HG03439 (cell line): ENCODE measurements around the gene SLIT1.

Source experiments
- ATAC-seq: cut with Tn5 transposase; IDR thresholded peaks from one replicate; pipeline ENCODE4 v1.9.1; 2021; ENCODE audit warnings: mild to moderate bottlenecking, moderate library complexity; ENCODE audit not compliant: unreplicated experiment

Gene SLIT1

DNA sequence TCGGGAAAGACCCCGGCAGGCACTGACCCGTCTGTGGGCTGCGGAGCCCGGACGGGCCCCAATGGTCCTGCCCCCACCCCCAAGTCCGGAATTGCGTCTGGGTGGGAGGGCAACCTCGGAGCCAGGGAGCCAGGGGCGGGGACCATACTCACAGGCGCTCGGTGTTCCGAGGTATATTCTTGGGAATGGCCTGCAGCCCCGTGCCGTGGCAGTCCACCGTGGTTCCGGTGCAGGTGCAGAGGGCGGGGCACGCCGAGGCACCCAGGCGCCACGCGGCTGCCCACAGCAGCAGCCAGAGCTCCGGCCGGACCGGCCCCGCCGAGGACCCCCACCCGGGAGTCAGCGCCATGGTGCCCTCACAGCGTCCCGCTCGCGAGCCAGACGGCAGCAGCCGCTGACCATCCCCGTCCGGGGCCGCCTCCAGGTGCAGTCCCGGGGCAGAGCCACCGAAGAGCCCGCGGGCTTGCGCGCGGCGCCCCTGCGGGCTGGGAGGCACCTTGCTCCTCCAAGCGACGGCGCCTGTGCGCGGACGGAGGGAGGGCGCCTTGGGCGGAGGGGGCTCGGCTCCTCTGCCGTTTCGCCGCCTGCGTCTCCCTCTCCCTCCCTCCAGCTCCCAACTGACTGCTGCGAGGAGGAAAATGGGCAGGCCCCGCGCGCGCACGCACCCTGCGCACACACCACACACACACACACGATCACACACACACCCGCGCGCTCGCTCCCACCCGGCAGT lies at the start of gene SLIT1:
TSS of gene SLIT1 (minus strand) at position 634 of the 733 bp plus-strand sequence. CDS start at position 349, 285 bp downstream.
- no peak for ATAC-seq

DNA sequence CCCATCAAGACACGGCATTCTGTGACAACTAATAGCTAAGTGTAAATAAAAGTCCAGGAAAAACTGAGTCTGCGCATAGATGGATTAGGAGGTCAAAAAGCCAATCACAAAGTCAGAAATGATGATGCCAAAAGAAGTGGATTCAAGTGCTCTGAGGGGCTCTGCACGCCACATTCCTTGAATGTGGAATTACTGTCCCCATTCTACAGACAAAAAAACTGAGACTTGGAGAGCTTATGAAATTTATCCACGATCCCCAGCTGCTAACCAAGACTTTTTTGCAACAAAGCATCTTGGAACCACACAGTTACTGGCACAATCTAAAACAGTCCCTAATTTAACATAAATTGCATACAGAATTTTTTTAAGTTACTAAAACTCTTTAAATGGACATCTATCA lies 49.6 kb upstream of the SLIT1 start:
- no peak for ATAC-seq

DNA sequence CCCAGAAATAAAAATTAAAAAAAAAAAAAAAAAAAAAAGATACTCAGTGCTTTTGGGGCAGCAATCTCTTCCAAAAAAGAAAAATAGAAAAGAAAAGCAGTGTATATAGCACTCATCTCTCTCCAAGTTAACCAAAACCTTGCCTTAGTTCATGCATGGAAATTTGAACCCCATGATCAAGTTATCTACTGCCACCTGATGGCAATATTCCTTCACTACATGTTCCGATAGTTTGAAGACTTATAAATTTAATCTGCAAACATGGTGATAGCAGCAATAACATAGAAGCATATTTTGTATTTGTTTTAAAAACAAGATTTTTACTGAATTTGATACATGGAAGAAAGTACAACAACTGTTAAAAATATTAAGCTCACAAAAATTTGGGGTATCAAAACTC lies 48.6 kb upstream of the SLIT1 start:
- no peak for ATAC-seq

DNA sequence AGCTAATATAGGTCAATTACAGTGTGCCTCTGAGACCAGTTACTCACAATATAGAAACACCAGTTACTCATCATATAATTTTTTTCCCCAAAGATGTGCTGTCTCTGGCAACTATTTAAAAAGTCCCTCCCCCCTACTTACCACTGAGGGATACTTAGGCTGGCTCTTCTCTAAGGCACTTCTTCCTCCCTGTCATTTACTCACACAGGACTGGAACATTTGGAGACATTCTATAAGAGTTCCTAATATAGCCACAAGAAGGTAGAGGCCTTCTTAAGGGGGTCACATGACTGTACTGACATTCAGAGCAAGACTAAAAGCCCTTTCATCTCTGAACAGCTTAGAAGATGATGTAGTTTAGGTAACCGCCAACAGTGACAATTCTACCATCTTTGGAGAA lies 44.4 kb upstream of the SLIT1 start:
- ATAC-seq: no peak

DNA sequence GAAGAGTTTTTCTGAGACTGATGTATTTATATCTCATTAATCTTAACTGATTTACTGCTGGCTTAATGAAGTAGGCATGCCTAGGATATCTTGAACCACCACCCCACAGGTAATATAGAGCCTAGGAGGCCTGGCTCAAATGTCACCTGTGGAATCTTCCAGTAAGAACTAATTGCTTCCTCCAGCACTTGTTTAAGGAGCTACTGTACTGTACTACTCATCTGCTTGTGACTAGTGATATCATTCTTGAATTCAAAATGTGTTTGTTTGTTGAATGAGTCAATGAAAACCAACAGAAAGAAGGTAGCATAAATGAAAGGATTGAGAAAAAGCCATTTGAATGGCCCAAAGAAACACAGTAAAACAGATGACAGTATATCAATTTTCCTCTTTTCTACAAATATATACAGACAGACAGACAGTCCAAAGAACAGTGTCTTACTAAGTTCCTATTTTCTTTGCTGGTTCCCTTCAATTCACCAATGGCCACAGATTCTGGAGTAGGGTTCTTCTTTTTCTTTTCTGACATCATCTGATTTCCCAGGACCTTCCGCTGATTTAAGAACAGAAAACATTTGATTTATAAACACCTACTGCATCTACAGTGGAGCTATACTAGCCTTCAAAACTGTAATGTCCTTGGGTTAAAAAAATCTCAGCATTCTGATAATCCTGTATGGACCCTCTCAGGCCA lies 43.7 kb upstream of the SLIT1 start:
- ATAC-seq: no peak

DNA sequence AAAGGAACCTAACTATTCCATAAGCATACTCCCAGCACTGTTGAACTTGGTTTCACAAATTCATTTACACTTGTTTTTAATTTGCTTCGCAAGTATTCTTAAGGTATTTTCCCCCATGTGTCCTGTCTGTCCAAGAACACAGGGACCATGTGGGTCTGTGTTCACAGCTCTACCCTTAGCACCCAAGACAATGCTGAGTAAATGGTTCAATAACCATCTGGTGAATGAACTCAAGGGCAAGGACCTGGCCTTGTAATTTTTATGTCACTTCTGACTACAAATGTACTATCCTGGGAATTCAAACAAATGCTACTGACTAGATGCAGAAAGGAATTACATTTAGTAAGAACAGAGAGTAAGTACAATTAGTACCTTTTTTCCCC lies 43.0 kb upstream of the SLIT1 start:
- no peak for ATAC-seq

DNA sequence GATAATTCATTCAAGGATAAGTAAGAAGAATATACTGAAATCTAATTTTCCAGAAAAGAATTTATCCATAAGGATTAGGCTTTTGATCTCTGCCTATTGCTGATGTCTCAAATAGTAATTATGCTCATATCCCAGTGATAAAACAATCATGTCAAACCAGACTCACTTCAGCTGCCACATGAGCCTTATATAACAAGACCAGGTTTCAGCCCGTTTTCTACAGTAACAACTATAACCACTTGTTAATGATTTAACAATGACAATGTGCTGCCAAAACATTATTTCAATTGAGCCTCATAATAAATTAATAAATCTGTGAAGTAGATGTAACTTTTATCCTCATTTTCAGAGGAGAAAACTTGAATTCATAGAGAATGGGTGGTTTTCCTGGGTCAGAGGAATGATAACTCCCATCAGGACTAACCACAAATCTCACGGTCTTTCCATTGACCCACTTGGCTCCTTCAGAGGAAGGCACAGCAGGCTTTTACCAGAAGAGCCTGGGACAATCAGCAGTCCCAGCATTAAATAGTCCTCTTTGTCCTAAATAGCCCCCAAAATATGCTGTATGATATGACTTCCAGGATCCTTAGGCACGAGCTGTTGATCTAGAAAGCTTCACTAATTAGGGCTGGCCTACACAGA lies 42.5 kb upstream of the SLIT1 start:
- ATAC-seq: no peak

DNA sequence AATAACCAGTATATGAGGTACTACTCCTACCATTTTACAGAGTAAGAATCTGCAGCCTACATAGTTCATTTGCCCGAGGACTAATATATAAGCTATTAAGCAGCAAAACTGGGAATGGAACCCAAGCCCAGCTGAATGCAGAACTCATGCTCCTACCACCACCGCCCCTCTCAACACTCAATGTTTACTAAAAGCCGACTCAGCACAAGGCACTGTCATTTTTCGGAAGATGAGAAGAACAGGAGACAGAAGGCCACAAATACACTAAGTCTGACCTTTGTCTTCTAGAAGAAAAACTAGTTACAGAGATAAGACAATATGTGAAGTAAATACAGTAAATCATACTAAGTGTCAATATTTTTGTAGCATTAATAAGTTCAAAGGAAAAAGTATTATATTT lies 40.6 kb upstream of the SLIT1 start:
- no peak for ATAC-seq

DNA sequence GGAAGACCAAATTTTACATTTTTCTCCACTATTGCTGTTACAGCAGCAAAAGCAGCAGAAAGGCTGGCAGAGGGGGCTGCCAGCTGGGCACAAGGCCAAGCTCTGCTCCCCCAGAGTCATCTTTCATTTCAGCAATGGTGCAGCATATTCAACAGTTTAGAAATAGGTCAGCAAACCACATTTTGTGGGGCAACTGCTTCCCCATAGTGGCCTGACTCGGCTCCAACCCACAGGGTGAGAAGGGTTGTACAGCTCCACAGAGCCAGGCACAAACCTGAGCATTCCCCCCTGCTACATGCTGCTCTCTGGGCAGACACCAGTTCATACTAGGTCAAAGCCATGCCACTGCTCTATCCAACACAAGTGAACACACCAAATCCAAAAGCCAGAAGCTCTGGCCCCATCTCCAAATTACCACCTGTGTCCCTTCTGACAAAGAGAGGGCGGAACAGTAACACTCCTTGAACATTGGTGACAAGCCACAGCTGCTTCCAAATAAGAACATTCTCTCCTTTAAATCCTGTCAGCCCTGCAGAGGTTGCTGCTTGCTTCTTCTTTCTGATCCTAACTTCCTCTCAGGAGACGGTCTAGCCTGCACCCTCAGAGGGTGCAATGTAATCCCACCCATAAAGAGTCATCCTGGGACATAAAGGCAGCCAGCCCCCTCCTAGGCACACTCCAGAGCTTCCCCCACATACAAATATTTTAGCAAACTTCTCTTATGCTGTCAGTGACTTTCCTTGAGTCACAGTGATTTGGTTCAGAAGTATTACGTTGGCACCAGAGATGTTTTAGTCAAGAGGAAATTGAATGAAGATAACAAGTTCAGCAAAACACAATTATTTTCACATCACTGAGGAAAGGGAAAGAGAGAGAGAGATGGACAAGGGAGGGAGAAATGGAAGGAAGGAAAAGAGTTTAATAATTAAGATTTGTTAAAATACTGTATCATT lies 39.0 kb upstream of the SLIT1 start:
- ATAC-seq: no peak

DNA sequence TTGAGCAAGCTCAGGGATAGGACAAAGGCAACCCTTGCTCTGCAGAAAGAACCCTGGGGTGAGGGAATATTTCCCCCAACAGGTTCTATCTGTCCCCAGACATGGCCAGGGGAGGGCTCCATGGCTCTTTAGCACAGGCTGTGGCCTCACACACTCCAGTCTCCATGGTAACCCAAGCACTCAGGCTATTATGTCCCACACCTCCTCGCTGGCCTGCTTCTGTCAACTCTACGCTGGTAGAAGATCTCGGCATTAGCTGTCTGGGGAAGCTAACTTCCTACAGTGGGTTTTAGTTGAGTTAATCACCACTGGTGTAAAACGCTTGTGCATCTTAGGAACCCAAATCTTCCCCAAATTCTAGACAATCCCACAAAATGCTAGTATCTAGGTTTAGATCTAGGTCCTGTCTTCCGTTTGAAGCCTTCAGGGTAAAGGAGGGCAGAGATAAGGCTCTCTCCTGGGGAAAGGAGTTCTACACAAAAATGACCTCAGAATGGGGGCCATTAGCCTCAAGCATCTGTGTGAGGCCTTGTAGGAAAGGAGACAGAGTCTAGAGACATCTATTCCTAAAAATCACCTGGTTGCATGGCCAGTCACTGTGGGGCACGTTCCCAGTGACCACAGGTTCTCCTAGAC lies 36.7 kb upstream of the SLIT1 start:
- ATAC-seq: no peak

DNA sequence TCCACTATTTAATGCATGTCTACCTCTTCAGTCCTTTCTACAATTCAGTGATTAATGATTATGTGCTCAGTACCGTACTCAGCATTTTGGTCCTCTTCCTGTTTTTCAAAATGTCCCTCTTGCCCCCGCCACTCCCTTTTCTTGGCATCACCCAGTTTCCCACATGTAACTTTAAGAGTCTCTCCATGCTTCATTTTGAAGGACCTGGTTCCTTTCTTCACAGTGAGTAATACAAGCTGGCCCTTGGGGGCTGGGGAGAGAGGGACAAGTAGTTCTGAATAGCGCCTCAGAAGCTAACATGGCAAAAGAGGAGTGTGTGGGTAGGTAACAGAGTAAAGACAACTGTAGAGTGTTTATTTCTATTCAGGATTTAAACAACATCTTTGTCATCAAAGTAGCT lies 34.6 kb upstream of the SLIT1 start:
- no peak for ATAC-seq

DNA sequence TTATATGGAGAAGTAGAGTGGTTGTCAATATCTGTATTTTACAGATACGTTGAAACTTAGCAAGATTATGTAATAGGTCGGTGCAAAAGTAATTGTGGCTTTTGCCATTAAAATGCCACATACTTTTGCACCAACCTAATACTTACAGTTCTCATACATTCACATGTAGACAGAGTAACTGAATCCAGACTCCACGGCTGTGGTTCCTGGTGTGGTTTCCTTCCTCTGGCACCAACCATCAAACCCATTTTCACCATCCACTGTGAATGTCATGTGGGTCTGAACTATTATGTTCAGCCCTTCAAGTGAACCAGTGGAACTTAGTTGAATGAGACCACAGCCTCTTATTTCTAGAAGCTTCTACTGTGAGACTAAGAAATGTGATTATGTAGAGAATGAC lies 31.5 kb upstream of the SLIT1 start:
- ATAC-seq: no peak

DNA sequence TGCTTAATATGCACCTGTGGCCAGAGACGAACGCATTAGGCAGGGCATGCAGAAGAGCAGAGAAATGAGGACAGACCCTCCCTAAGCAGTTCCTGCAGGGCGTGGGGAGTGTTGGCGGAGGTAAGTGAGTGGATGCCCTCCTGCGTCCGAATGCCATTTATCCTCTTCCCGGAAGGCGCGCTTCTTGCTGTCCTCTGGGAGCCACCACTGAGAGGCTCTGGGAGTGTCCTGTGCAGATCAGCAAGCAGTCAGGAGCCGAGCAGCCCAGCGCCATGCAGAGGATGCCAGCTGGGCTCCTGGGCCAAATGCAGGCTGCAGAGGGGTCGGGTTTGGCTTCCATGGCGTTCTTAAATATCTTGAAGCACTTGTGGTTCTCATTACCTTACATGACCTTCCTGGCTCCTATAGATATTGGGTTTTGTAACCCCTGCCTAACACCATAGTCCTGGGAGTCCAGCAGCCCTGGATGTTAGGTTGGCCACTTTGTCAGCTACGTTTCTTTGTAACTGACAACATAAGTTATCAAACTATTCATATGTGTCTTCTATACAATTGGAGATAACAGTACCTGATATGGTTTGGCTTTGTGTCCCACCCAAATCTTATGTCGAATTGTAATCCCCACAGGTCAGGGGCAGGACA lies 30.0 kb upstream of the SLIT1 start:
- ATAC-seq: no peak

DNA sequence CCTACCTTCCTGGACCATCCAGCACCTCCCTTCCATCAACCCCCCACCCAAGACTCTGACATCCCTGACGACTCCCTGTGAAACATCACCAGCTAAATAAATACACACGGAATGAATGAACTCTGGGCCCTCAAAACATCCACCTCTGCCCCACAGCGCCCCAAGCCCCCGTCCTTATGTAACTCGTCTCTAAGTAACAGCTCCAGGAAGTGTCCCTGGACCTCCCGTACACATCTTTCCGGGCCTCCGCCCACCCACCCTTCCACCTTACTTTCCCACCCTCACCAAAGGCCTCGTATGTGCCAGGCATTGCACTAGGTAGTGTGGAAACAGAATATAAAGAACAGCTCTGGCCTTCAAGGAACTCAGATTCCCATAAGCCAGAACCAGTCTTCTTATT lies 27.7 kb upstream of the SLIT1 start:
- no peak for ATAC-seq

DNA sequence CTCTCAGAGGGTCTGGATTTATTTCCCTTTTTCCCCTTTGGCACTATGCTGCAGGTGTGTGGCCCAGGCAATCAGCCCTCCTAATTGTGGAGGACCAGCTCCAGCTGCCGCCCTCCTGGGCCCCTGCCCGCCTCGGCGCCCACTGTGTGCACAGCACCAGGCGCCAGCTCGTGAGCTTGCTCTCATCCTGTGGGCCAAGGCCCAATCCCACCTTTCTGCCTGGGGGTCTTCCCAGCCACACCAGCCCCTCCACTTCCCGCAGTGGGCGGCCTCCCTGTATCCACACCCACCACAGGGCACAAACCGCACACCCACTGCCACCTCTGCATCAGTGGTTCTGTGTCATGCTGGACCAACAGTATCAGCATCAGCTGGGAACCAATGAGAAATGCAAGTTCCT lies 25.5 kb upstream of the SLIT1 start:
- ATAC-seq: no peak

DNA sequence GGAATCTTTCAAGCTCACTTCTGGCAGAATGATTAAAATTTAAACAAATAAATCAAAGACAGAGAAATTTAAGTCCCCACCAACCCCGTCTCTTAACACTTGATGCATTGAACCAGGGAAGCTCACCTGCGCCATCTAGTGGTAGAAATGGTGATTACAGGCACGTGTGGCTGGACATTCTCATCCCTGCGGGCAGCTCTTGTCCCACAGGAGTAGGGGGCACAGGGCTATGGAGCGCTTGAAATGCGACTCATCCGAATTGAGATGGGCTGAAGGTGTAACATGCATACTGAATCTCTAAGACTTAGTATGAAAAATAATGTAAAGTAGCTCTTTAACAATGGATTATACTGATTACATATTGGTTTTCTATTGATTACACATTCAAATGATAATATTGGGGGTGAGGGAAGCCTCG lies 24.8 kb upstream of the SLIT1 start:
- no peak for ATAC-seq

DNA sequence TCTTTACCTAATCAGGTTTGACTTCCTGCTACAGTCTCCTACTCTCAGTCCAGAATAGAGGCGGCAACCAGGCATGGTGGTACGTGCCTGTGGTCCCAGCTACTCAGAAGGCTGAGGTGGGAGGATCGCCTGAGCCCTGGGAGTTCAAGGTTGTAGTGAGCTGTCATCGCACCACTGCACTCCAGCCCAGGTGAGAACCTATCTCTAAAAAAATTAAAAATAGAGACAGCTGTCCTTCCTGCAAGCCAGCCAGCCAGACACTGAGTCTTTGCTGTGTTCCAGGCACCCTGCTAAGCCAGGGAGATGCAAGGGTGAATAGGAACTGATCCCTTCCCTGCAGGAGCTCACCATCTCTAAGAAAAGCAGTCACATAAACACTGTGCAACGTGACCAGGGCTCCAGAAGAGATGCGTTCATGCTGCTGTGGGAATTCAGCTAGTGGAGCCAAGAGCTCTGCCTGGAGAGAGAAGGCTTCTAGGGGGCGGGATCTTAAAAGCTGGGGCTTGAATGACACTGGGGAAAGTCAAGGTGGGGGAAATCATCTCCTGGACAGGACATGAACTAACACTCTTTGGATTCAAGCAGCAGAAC lies 22.1 kb upstream of the SLIT1 start:
- ATAC-seq: no peak

DNA sequence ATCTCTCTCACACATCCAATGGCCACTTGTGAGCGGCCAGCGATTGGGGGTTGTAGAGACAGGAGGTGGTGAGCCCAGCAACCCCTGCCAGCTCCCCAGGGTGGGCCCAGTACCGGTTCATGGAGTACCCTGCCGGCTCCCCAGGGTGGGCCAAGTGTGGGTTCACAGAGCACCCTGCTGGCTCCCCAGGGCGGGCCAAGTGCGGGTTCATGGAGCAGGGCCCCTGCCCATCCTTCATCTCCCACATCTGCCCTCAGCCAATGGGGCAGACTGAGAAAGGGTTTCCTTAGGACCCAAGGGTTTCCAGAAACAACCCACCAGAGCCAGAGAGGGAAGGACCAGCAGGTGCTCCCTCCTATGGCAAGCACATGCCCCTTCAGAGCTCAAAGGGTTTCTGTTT lies 21.4 kb upstream of the SLIT1 start:
- ATAC-seq: no peak

DNA sequence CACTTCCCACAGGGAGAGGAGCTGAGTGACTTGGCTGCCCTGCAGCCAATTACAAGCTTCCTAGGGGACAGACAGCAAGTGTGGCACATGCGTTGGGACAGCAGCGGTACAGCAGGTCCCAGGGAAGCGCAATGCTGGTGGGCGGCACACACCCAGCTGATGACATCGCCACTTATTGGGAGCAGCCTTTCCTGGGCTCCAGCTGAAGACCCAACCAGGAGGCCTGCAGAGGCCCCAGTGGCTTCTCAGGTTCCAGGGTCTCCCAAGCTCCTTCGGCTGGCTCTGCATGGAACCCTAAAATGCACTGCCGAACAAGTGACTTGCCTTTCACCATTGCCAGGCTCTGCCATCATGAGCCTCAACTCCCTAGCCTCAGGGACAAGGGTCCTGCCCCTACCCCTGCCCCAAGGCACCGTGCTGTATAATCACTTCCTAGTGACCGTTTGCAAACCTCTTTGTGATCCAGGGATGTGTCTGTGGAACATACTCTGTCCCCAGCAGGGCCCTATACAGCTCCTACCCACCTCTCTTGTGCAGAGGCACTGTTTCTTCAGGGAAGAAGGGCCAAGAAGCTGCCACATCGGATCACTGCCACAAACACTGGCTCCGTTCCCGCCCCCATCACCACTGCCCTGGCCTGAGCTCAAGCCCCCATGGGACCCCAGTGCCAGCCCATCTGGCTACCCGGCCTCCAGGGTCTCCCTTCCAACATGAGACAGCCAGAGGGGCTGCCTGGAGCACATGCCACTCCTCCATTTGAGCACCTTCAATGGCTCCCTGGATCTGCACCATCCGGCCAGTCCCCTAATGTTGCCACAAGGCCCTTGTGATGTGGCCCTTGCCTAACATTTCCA lies 19.3 kb upstream of the SLIT1 start:
- ATAC-seq: no peak
